ENCODE data around the gene ILKAP.

DNA sequence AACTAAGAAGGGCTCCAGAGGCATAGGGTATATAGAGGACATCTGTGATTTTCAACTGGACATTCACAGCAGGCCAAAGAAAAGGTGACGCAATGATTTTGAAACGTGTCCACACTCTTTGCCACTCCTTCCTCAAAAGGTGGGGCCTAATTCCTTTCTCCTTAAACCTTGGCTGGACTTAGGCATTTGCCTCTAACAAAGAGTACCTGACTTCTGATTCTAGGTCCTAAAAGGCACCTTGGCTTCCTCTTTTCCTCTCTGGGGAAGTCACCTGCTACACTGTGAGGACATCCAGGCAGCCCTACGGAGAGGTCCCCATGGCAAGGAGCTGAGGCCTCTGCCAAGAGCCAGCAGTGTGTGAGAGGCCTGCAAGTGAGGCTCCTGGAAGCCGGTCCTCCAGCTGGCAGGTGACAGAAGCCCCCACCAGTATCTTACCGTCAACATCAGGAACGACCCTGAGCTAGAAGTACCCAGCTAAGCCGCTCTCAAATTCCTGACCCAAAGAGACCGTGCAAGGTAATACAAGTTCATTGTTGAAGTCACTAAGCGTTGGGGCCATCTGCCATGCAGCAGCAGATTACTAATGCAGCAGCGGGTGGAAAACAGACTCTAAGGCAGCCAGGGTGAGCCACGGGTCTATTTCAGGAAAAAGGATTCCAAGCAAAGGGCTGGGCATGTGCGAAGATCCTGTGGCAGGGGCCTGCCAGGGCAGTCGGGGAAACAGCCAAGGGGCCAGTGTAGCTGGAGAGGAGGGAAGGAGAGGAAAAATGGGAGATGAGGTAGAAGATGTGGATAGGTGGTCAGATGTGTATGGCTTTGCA is 43.7 kb upstream of the ILKAP start:
- TF ChIP-seq, protein P1, sequence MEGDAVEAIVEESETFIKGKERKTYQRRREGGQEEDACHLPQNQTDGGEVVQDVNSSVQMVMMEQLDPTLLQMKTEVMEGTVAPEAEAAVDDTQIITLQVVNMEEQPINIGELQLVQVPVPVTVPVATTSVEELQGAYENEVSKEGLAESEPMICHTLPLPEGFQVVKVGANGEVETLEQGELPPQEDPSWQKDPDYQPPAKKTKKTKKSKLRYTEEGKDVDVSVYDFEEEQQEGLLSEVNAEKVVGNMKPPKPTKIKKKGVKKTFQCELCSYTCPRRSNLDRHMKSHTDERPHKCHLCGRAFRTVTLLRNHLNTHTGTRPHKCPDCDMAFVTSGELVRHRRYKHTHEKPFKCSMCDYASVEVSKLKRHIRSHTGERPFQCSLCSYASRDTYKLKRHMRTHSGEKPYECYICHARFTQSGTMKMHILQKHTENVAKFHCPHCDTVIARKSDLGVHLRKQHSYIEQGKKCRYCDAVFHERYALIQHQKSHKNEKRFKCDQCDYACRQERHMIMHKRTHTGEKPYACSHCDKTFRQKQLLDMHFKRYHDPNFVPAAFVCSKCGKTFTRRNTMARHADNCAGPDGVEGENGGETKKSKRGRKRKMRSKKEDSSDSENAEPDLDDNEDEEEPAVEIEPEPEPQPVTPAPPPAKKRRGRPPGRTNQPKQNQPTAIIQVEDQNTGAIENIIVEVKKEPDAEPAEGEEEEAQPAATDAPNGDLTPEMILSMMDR (IDR thresholded peaks at IDR 0.05): no peak
- TF ChIP-seq POLR2A (IDR thresholded peaks at IDR 0.05): no peak
- TF ChIP-seq EP300 (IDR thresholded peaks at IDR 0.05): no peak
